ELF-1 (cell line): ENCODE data around the gene TPMT.
"Not testable (repeated sequence)": the region's sequence is repeated elsewhere in the genome, so short reads cannot be mapped to it uniquely, and the experiment has no call there.

Source experiments
- DNase-seq: peaks from one replicate; pipeline ENCODE4 v3.0.0-alpha.2; 2016; ENCODE audit warnings: low read depth, low spot score

Gene TPMT

GRCh38 chr6:18155864-18156421 is 1.1 kb upstream of the TPMT start:
- peak; percentile 70 for DNase-seq

DNA sequence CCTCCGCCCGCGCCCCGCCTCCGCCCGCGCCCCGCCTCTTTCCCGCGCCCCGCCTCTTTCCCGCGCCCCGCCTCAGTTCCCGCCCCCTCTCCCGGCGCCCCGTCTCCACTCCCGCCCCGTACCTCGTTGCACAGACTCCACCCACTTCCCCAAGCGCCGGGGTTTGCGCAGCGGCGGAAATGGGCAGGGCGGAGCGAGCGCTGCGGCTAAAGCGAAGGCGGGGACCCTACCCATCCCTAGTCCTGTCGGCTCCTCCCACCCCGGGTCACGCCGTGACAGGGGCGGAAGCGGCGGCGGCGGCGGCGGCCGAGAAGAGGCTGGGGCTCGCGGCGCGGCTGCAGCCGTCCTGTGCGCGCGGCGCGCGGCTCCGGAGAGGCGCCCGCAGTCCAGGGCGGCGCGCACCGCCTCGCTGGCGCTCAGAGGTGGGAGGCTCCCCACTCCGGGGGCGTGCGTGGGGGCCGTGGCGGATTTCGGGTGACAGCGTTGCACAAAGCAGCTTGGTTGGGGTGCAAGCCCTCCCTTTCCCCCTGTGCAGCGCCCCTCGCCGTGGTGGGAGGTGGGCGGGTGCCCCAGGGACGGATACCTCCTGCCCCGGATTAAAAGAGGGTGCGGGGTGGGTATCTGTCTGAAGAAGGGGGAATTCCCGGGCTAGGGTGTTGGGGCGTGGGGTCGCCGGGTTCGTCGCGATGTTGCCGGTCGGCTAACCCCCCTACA is 430 bp upstream of the TPMT start, which contains the start of gene KDM1B:
Gene KDM1B (plus strand): TSS at position 273 of the 714 bp plus-strand sequence. CDS start 4,474 bp downstream, outside the sequence.
- DNase-seq: peak; percentile 98

DNA sequence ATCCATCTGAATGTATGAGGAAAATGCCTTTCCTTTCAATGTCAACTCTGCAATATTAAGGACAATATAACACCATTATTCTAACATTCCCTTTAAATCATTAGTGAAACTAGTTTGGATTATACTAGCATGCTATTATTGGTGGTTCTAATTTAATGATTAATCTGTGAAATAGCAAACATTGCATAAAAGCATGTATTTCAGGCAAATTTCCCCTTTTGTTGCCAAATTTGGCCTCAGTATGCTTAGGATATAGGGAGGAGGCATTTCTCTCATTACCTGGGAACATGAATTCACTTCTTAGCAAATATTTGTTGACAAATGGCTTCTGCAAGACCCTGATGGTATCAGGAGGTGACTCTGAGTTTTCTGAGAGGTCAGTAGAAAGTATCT is 1.6 kb downstream of the TPMT start:
- DNase-seq: no peak

- DNase-seq: no peak
Measured at GRCh38 chr6:18151801-18152200, 3.1 kb downstream of the TPMT start.

DNA sequence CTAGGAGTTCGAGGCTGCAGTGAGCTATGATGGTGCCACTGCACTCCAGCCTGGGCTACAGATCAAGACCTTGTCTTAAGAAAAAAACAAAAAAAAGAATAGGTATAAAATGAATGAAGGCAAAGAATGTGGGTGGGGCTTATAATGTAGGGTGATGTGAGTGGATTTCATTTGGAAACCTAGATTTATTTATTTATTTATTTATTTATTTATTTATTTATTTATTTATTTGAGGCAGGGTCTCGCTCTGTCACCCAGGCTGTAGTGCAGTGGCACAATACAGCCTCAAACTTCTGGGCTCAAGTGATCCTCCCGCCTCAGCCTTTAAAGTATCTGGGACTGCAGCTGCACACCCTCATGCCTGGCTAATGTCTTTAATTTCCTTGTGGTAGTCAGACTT is 3.5 kb downstream of the TPMT start:
- DNase-seq: not testable (repeated sequence)

- no peak for DNase-seq
Measured at GRCh38 chr6:18148304-18149025, 6.4 kb downstream of the TPMT start.

- no peak for DNase-seq
Measured at GRCh38 chr6:18147616-18148015, 7.3 kb downstream of the TPMT start.

DNA sequence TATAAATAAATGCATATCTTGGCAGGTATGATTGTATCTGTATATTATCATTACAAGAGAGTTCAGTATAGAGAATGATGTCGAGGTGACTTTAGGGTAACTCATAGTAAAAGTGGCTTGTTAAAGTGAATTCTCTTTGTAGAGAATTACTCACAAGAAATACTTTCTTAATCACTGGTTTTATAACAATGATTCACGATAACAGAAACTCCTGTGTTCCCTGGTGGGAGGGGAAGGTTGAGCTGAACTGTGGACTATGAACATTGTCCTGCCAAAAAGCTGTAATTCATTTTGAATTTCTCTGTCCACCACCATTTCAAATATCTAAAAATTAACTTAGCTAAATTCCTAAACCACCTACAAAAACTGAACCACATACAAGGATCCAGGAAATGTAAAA is 7.7 kb downstream of the TPMT start:
- DNase-seq: no peak

DNA sequence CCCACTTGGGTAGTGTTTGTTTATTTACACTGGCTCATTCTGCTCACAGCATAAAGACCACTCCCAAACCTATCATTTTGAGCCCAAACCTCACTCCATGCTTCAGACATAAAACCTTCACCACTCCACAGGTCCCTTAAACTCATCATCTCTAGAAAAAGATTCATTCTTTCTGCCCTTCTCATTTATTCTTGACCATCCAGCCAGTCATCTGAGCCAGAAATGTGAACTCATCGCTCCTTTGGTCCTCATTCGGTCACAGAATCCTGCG is 12.4 kb downstream of the TPMT start:
- DNase-seq: no peak

GRCh38 chr6:18141805-18142590 is 12.9 kb downstream of the TPMT start:
- peak; percentile 69 for DNase-seq

GRCh38 chr6:18139935-18140621 is 14.8 kb downstream of the TPMT start:
- no peak for DNase-seq

- DNase-seq: no peak
Measured at GRCh38 chr6:18138906-18139305, 16.0 kb downstream of the TPMT start.

DNA sequence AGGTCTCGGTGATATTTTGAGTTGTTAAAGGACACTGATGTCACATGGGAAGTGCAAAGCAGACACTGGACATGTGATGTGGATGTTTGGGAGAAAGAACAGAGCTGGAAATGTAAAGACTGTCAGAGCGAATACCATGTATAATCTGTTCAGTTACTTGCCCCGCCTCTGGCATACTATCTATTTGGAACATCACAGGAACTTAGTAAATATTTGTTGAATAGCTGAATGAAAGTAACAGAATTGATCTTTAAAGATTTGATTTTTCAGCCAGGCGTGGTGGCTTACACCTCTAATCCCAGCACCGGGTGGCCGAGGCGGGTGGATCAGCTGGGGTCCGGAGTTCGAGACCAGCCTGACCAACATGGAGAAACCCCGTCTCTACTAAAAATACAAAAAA is 18.6 kb downstream of the TPMT start:
- DNase-seq: no peak

DNA sequence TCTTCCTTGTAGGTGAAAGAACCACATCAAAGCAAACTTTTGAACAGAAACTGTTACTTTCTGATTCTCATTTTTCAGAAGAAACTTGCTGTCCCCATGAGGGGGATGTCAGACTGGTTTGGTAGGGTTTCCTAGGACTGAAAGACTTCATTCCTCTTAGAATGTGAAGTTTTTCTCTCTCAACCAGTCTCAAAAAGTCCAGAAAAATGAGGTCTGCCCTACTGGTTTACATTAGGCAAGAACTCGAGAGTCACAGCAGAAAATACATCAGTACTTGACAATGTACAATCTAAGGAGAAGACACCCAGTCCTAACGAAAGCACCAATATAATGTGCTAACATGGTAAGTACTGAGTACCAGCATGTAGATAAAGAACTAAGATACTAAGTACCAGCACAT is 19.7 kb downstream of the TPMT start:
- no peak for DNase-seq

DNA sequence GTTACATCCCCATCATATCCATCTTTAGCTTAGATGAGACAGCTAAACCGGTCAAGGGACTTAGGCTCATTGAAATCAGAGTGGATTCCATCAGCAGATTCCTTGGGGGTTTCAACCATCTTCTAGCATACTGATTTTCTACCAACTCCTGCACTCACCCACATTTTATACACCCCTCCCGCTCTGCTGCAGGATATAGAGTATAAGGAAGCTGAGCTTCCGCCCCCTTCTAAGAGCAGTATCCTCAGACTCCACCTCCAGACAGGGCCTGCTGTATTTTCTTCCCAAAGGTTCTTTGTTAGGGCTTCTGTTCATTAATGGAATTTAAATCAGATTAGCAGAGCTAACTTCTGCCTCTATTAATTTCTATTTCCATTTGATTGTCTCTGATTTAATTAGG is 22.5 kb downstream of the TPMT start:
- no peak for DNase-seq

- DNase-seq: no peak
Measured at GRCh38 chr6:18126121-18126520, 28.8 kb downstream of the TPMT start.

DNA sequence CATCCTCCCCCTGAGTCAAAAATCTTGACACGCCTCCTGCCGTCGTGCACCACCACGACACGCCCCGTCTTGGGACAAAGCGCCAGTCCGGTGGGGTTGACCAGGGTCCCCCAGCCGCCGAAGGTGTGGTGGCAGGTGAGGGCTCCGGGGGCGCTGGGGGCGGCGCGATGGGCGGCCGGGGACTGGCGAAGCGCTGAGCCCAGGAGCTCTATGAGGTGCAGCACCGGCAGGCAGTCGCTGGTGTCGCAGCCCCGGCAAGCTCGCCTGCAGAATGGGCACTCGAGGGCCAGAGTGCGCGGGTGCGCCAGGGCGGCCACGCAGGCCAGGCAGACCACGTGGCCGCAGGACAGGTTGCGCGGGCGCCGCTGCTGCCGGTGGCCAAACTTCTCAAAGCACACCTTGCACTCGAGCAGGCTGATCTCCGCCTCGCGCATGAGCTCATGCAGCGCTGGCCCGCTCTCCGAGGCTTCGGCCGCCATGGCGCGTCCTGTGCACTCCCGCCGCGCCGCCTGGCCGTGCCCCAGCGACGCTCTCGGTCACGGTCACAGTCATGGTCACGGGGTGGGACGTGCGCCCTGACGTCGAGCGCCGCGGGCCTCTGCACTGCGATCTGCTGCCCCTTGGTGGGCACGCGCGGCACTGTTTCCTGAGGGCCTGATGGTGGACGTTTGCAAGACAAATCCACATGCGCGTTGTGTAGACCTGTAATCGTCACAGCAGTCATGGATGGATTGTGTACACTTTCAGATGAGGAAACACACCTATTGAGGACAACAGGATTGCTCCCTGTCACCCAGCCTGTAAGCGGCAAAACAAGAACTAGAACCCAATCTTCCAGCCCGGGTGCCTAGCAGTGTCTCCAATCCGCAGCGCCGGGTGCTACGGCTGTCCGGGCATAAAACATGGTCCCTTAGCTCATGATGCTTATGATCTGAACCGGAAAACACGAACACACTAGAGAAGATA is 32.5 kb downstream of the TPMT start, which contains the start of gene NHLRC1:
Gene NHLRC1 (minus strand): TSS at position 550 of the 966 bp plus-strand sequence. CDS start 71 bp downstream, at position 479.
- DNase-seq: peak; percentile 85

- peak; percentile 63 for DNase-seq
Measured at GRCh38 chr6:18121580-18122127, 33.2 kb downstream of the TPMT start.

DNA sequence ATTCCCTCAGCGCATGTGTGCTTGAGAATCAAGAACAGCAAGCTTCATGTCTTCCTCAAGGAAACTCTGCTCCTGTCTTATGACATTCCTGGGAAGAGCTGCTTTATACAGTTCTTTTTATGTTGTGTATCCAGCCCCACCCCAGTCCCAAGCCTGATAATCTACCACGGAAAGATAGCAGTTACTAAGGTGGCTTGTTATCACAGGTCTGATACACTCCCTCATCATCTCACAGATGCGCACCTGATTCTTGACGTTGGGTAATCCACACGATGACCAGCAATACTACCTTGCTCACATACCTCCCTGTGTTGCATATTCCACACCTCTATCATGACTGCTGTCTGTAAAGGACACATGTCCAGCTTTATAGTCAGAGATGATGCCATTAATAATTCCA is 35.6 kb downstream of the TPMT start:
- DNase-seq: no peak

DNA sequence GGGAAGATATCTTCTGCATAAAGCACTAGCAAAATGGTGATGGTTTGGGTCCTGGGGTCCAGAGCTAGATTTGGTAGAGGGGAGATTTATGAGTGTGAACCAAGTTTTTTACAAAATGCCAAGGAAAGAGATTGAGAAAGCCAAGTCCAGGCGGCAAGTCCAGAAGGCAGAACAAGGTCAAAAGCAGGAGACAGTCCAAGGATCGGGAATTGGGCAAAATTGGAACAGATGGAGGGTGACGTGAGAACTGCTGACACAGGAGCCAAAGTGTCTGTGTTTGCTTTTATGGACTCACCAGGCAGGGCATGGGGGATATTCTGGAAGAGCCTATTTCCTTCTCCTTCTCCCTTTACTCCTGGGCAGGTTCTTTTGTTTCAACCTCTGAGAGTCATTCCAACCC is 36.5 kb downstream of the TPMT start:
- DNase-seq: no peak
